Lung (tissue), 12 donors: Measurements from ENCODE around the gene PDZD4. TPM values are rescaled to one million over a fixed set of nuclear protein-coding genes. Genes with fewer than 3 reads are reported as not detected.

Experiments used
- ATAC-seq: fragments of 200-7000 bp; cut with Tn5 transposase; one replicate; pipeline ENCODE4 v1.9.1; 2020; ENCODE audit warnings: moderate number of reproducible peaks; ENCODE audit not compliant: insufficient read depth, low FRiP score
- DNase-seq, 3 donors: peaks; one replicate each; pipeline ENCODE4 v3.0.0-alpha.2; 2013 to 2017
- H3K27ac ChIP-seq, 2 donors: one replicate each; pipeline ENCODE4 v1.5.1; 2013; ENCODE audit warnings: mild to moderate bottlenecking in 2 of 2, moderate library complexity in 2 of 2, control low read depth in 1 of 2, inconsistent platforms in 1 of 2, low read depth in 1 of 2, low read length in 1 of 2
- H3K27me3 ChIP-seq, 3 donors: one replicate each; pipeline ENCODE4 v1.5.1; 2013; ENCODE audit warnings: low read length in 2 of 3; ENCODE audit not compliant: control insufficient read depth in 3 of 3, insufficient read depth in 3 of 3
- H3K36me3 ChIP-seq, 4 donors: one replicate each; pipeline ENCODE4 v1.5.1; 2013; ENCODE audit warnings: low read length in 4 of 4, mild to moderate bottlenecking in 1 of 4, moderate library complexity in 1 of 4; ENCODE audit not compliant: control insufficient read depth in 4 of 4, insufficient read depth in 4 of 4
- H3K4me1 ChIP-seq, 5 donors: one replicate each; pipeline ENCODE4 v1.5.1; 2013; ENCODE audit warnings: low read length in 5 of 5, mild to moderate bottlenecking in 2 of 5, moderate library complexity in 1 of 5; ENCODE audit not compliant: control insufficient read depth in 5 of 5, insufficient read depth in 5 of 5
- H3K4me3 ChIP-seq: one replicate; pipeline ENCODE4 v1.5.1; 2013; ENCODE audit warnings: mild to moderate bottlenecking, control low read depth, moderate library complexity
- H3K9ac ChIP-seq, 2 donors: one replicate each; pipeline ENCODE4 v1.5.1; 2013; ENCODE audit warnings: low read length in 2 of 2, control low read depth in 1 of 2; ENCODE audit not compliant: insufficient read depth in 1 of 2
- H3K9me3 ChIP-seq, 4 donors: one replicate each; pipeline ENCODE4 v1.5.1; 2013; ENCODE audit warnings: low read length in 3 of 4, mild to moderate bottlenecking in 1 of 4, moderate library complexity in 1 of 4; ENCODE audit not compliant: control insufficient read depth in 4 of 4, insufficient read depth in 3 of 4
- CTCF ChIP-seq: IDR thresholded peaks from 2 replicates; pipeline ENCODE4 v1.5.1; 2012; ENCODE audit warnings: mild to moderate bottlenecking; ENCODE audit errors: control extremely low read depth, extremely low read depth
- WGBS, 2 donors: extraction: QIAGEN DNeasy Blood & Tissue Kit; methylation state at CpG; one replicate each; pipeline ENCODE4 v1.1.7; 2013; 5-methylcytosine and 5-hydroxymethylcytosine counted together
- polyA plus RNA-seq, 2 donors: library from polyadenylated mRNA; stranded (reverse); fragments of 200-250 nt; gene quantifications; one replicate each; pipeline ENCODE4 v1.2.1, GENCODE V29; 2013
- total RNA-seq, 2 donors: library from RNA; depleted of rRNA in 1 of 2; stranded (reverse); fragments of >200 nt in 1 of 2; gene quantifications; one replicate each; pipeline ENCODE4 v1.2.1, GENCODE V29; 2014 to 2021
- donor health status: control.
- donor health status: control.
- donor health status: Bipolar disorder and iron deficiency.
- donor health status: healthy.
- donor health status: DM: yes; HTN: yes; CAD: no.

The PDZD4 gene
- total and polyA plus RNA-seq, 4 donors = 2.3 to 8.1 (median 3.8) TPM

- H3K27ac ChIP-seq = no peak overlapping the region
- no peak for TF ChIP-seq CTCF
- H3K9me3 ChIP-seq = peaks cover 0 to 2% (median 0%) of the 10 kb centered on the region in 4 donors
- no peak overlapping the region for H3K9ac ChIP-seq
- H3K36me3 ChIP-seq = no peaks in the 10 kb centered on the region
- H3K4me3 ChIP-seq = no peak overlapping the region
- H3K27me3 ChIP-seq = no peaks in the 10 kb centered on the region
- DNase-seq (no peak), ATAC-seq (no peak)
- 89 to 90% methylated on average over 20 to 34 of the region's 34 CpGs for WGBS, 2 donors
- H3K4me1 ChIP-seq = peaks cover 0 to 4% (median 0%) of the 10 kb centered on the region in 5 donors
Measured at GRCh38 chrX:153777261-153778090, 52.9 kb downstream of the PDZD4 start.

- DNase-seq = peak in 1 of 3 donors; percentile 9
- H3K9me3 ChIP-seq = peaks cover 0 to 2% (median 0%) of the 10 kb centered on the region in 4 donors
- ATAC-seq = no peak
- H3K36me3 ChIP-seq = no peaks in the 10 kb centered on the region
- no peaks in the 10 kb centered on the region for H3K27me3 ChIP-seq
- no peak overlapping the region for H3K9ac ChIP-seq
- no peak for TF ChIP-seq CTCF
- H3K4me1 ChIP-seq = peaks cover 0 to 4% (median 0%) of the 10 kb centered on the region in 5 donors
- no peak overlapping the region for H3K27ac ChIP-seq
- no peak overlapping the region for H3K4me3 ChIP-seq
- 40 to 82% methylated on average over 1 to 17 of the region's 22 CpGs for WGBS, 2 donors
Measured at GRCh38 chrX:153776611-153777045, 53.7 kb downstream of the PDZD4 start.

GRCh38 chrX:153776120-153776599 lies 54.2 kb downstream of the PDZD4 start:
- Histone ChIP-seq H3K27ac (no peak overlapping the region), H3K9me3 (peaks cover 0 to 2% (median 0%) of the 10 kb centered on the region in 4 donors), H3K9ac (no peak overlapping the region), H3K27me3 (no peaks in the 10 kb centered on the region), H3K36me3 (no peaks in the 10 kb centered on the region), H3K4me1 (peaks cover 0 to 4% (median 0%) of the 10 kb centered on the region in 5 donors), H3K4me3 (no peak overlapping the region)
- 74 to 82% methylated on average over 5 to 20 of the region's 20 CpGs for WGBS, 2 donors
- DNase-seq (peak in 1 of 3 donors; percentile 8), ATAC-seq (no peak)
- no peak for TF ChIP-seq CTCF
